ENCODE results near the gene DGKI. TPM values are rescaled to one million over a fixed set of nuclear protein-coding genes. Genes with fewer than 3 reads are reported as not detected.

The DGKI gene
- total and polyA plus RNA-seq, 12 donors, result 0.12 to 4.6 (median 1.1) TPM

- no peak for DNase-seq
- no peaks in the 10 kb centered on the region for H3K4me1 ChIP-seq (replicated peaks in 1 of 2)
- H3K4me3 ChIP-seq, result no peak overlapping the region
- no peaks in the 10 kb centered on the region for H3K36me3 ChIP-seq (replicated peaks in 1 of 2)
- H3K27ac ChIP-seq, result no peak overlapping the region
- no peaks in the 10 kb centered on the region for H3K27me3 ChIP-seq
- H3K9me3 ChIP-seq (replicated peaks in 1 of 3), result peaks cover 0 to 4% (median 0%) of the 10 kb centered on the region in 3 donors
- WGBS, 4 donors, result 83 to 95% (median 90%) methylated on average over 3 of the region's 3 CpGs
- intact Hi-C loops (cut with DNase I), result no loop called here
- TF ChIP-seq POLR2A (IDR thresholded peaks at IDR 0.05), result no peak
- no peak for TF ChIP-seq CTCF (IDR thresholded peaks at IDR 0.05)
Measured at GRCh38 chr7:137867289-137867688, 20.5 kb upstream of the DGKI start.

GRCh38 chr7:137865764-137866163 is 19.0 kb upstream of the DGKI start:
- H3K27me3 ChIP-seq, result no peaks in the 10 kb centered on the region
- H3K9me3 ChIP-seq (replicated peaks in 1 of 3), result peaks cover 0 to 4% (median 0%) of the 10 kb centered on the region in 3 donors
- intact Hi-C loops (cut with DNase I), result no loop called here
- no peak overlapping the region for H3K4me3 ChIP-seq
- TF ChIP-seq POLR2A (IDR thresholded peaks at IDR 0.05), result no peak
- no peak for TF ChIP-seq CTCF (IDR thresholded peaks at IDR 0.05)
- H3K4me1 ChIP-seq (replicated peaks in 1 of 2), result no peaks in the 10 kb centered on the region
- H3K27ac ChIP-seq, result no peak overlapping the region
- 94 to 100% (median 97%) methylated on average over 1 of the region's 1 CpG for WGBS, 4 donors
- no peaks in the 10 kb centered on the region for H3K36me3 ChIP-seq (replicated peaks in 1 of 2)
- DNase-seq, result no peak

GRCh38 chr7:137862964-137863363 is 16.2 kb upstream of the DGKI start:
- Histone ChIP-seq H3K9me3 (replicated peaks in 1 of 3) (peaks cover 0 to 4% (median 0%) of the 10 kb centered on the region in 3 donors), H3K4me1 (replicated peaks in 1 of 2) (no peaks in the 10 kb centered on the region), H3K4me3 (no peak overlapping the region), H3K36me3 (replicated peaks in 1 of 2) (no peaks in the 10 kb centered on the region), H3K27me3 (no peaks in the 10 kb centered on the region), H3K27ac (no peak overlapping the region)
- 95 to 100% (median 97%) methylated on average over 2 of the region's 2 CpGs for WGBS, 4 donors
- no peak for DNase-seq
- intact Hi-C loops (cut with DNase I), result no loop called here
- TF ChIP-seq POLR2A (IDR thresholded peaks at IDR 0.05) (no peak), CTCF (IDR thresholded peaks at IDR 0.05) (no peak)

GRCh38 chr7:137862358-137862757 is 15.6 kb upstream of the DGKI start:
- WGBS, 4 donors, result 60 to 73% (median 64%) methylated on average over 4 of the region's 4 CpGs
- Histone ChIP-seq H3K36me3 (replicated peaks in 1 of 2) (no peaks in the 10 kb centered on the region), H3K4me3 (no peak overlapping the region), H3K27ac (no peak overlapping the region), H3K9me3 (replicated peaks in 1 of 3) (peaks cover 0 to 4% (median 0%) of the 10 kb centered on the region in 3 donors), H3K27me3 (no peaks in the 10 kb centered on the region), H3K4me1 (replicated peaks in 1 of 2) (no peaks in the 10 kb centered on the region)
- TF ChIP-seq POLR2A (IDR thresholded peaks at IDR 0.05), result no peak
- TF ChIP-seq CTCF (IDR thresholded peaks at IDR 0.05), result no peak
- intact Hi-C loops (cut with DNase I), result no loop called here
- DNase-seq, result no peak
